ENCODE measurements around the gene ZC3H7B. TPM values are rescaled to one million over a fixed set of nuclear protein-coding genes. Genes with fewer than 3 reads are reported as not detected.

The ZC3H7B gene
- polyA plus RNA-seq, 4 donors: 80.3 to 95.3 (median 85.7) TPM

GRCh38 chr22:41350087-41350486, 48.8 kb downstream of the ZC3H7B start:
- DNase-seq (ENCODE audit: low read depth in 4 of 4, low spot score in 3 of 4): no peak

- no peak for DNase-seq (ENCODE audit: low read depth in 4 of 4, low spot score in 3 of 4)
Observed at GRCh38 chr22:41351011-41351410, 49.7 kb downstream of the ZC3H7B start.

- DNase-seq (ENCODE audit: low read depth in 4 of 4, low spot score in 3 of 4): no peak
Observed at GRCh38 chr22:41352058-41352457, 50.7 kb downstream of the ZC3H7B start.

GRCh38 chr22:41353862-41354575, 52.7 kb downstream of the ZC3H7B start:
- no peak for DNase-seq (ENCODE audit: low read depth in 4 of 4, low spot score in 3 of 4)

- DNase-seq (ENCODE audit: low read depth in 4 of 4, low spot score in 3 of 4): no peak
Observed at GRCh38 chr22:41354979-41355378, 53.7 kb downstream of the ZC3H7B start.

GRCh38 chr22:41355895-41356294, 54.6 kb downstream of the ZC3H7B start:
- DNase-seq (ENCODE audit: low read depth in 4 of 4, low spot score in 3 of 4): no peak

- no peak for DNase-seq (ENCODE audit: low read depth in 4 of 4, low spot score in 3 of 4)
Observed at GRCh38 chr22:41356430-41357028, 55.2 kb downstream of the ZC3H7B start.

GRCh38 chr22:41357191-41357590, 55.9 kb downstream of the ZC3H7B start:
- DNase-seq (ENCODE audit: low read depth in 4 of 4, low spot score in 3 of 4): no peak

GRCh38 chr22:41358927-41359326, 57.6 kb downstream of the ZC3H7B start:
- DNase-seq (ENCODE audit: low read depth in 4 of 4, low spot score in 3 of 4): no peak

- DNase-seq (ENCODE audit: low read depth in 4 of 4, low spot score in 3 of 4): no peak
Observed at GRCh38 chr22:41359376-41359775, 58.1 kb downstream of the ZC3H7B start.

GRCh38 chr22:41360126-41360525, 58.8 kb downstream of the ZC3H7B start:
- peak in 1 of 4 donors; percentile 33 for DNase-seq (ENCODE audit: low read depth in 4 of 4, low spot score in 3 of 4)

GRCh38 chr22:41361716-41362310, 60.5 kb downstream of the ZC3H7B start:
- no peak for DNase-seq (ENCODE audit: low read depth in 4 of 4, low spot score in 3 of 4)

GRCh38 chr22:41362615-41363014, 61.3 kb downstream of the ZC3H7B start:
- DNase-seq (ENCODE audit: low read depth in 4 of 4, low spot score in 3 of 4): no peak

- DNase-seq (ENCODE audit: low read depth in 4 of 4, low spot score in 3 of 4): no peak
Observed at GRCh38 chr22:41364233-41364632, 62.9 kb downstream of the ZC3H7B start.

- no peak for DNase-seq (ENCODE audit: low read depth in 4 of 4, low spot score in 3 of 4)
Observed at GRCh38 chr22:41364955-41365354, 63.6 kb downstream of the ZC3H7B start.

GRCh38 chr22:41365425-41365824, 64.1 kb downstream of the ZC3H7B start:
- no peak for DNase-seq (ENCODE audit: low read depth in 4 of 4, low spot score in 3 of 4)

- no peak for DNase-seq (ENCODE audit: low read depth in 4 of 4, low spot score in 3 of 4)
Observed at GRCh38 chr22:41366323-41367029, 65.2 kb downstream of the ZC3H7B start.

GRCh38 chr22:41367039-41367679, 65.8 kb downstream of the ZC3H7B start:
- peak; percentile 84 to 85 (median 84) for DNase-seq (ENCODE audit: low read depth in 4 of 4, low spot score in 3 of 4)

GRCh38 chr22:41367680-41368542, 66.6 kb downstream of the ZC3H7B start:
- no peak for DNase-seq (ENCODE audit: low read depth in 4 of 4, low spot score in 3 of 4)

Data from right renal pelvis (tissue), 4 donors.